ENCODE measurements around the gene MRPL2. TPM values are rescaled to one million over a fixed set of nuclear protein-coding genes. Genes with fewer than 3 reads are reported as not detected.
A peak's percentile ranks its signal among the peaks of the same experiment; 100 is the strongest.

Gene MRPL2
- polyA plus RNA-seq, 1 donor from 2014 or later: 22.5 TPM

DNA sequence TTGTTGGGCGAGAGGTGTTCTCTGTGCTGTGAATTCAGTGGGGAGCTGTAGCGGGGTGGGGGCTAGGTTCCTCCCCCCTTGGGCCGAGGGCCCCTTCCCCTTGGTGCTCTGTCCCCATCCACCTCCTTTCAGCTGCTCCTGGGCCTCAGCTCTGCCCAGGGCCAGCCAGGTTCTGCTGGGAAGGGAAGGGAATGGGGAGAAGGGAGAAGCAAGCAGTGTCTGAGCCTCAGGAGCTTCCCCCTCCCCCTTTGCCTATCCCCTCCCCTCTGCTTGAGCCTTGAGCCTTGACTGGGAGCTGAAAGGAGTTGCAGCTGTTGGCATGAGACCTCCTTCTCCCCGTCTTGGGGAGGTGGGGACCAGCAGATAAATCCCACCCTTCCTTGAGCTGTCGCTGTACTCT is 38.4 kb downstream of the MRPL2 start:
- Histone ChIP-seq H3K4me3 (ENCODE audit: low read length) (peak overlapping the region; percentile 86), H3K27me3 (ENCODE audit: insufficient read depth, low read depth, low read length) (no peaks in the 10 kb centered on the region), H3K36me3 (ENCODE audit: insufficient read depth, low read length) (no peaks in the 10 kb centered on the region), H4K20me1 (ENCODE audit: insufficient read depth) (no peaks in the 10 kb centered on the region), H3K79me2 (replicated peaks; ENCODE audit: insufficient read depth, low read length) (peaks cover 16% of the 10 kb centered on the region), H3K9me2 (ENCODE audit: insufficient read depth, low read length) (no peaks in the 10 kb centered on the region), H3K4me2 (ENCODE audit: low read length) (peak overlapping the region; percentile 80), H3K9me3 (ENCODE audit: low read length) (no peaks in the 10 kb centered on the region), H3F3A (ENCODE audit: insufficient read depth, low read length, poor library complexity, severe bottlenecking) (no peaks in the 10 kb centered on the region), H3K27ac (ENCODE audit: low read length) (peak overlapping the region; percentile 84), H2AFZ (ENCODE audit: low read depth, low read length) (peak overlapping the region; percentile 45), H3K9ac (ENCODE audit: low read length) (peak overlapping the region; percentile 89)
- TF ChIP-seq RAD21 (conservative IDR thresholded peaks at IDR 0.05): no peak
- no peak for TF ChIP-seq SMC3 (conservative IDR thresholded peaks at IDR 0.05; ENCODE audit: poor library complexity)
- TF ChIP-seq, protein P1, sequence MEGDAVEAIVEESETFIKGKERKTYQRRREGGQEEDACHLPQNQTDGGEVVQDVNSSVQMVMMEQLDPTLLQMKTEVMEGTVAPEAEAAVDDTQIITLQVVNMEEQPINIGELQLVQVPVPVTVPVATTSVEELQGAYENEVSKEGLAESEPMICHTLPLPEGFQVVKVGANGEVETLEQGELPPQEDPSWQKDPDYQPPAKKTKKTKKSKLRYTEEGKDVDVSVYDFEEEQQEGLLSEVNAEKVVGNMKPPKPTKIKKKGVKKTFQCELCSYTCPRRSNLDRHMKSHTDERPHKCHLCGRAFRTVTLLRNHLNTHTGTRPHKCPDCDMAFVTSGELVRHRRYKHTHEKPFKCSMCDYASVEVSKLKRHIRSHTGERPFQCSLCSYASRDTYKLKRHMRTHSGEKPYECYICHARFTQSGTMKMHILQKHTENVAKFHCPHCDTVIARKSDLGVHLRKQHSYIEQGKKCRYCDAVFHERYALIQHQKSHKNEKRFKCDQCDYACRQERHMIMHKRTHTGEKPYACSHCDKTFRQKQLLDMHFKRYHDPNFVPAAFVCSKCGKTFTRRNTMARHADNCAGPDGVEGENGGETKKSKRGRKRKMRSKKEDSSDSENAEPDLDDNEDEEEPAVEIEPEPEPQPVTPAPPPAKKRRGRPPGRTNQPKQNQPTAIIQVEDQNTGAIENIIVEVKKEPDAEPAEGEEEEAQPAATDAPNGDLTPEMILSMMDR (IDR thresholded peaks at IDR 0.05; ENCODE audit: poor library complexity, severe bottlenecking): no peak

DNA sequence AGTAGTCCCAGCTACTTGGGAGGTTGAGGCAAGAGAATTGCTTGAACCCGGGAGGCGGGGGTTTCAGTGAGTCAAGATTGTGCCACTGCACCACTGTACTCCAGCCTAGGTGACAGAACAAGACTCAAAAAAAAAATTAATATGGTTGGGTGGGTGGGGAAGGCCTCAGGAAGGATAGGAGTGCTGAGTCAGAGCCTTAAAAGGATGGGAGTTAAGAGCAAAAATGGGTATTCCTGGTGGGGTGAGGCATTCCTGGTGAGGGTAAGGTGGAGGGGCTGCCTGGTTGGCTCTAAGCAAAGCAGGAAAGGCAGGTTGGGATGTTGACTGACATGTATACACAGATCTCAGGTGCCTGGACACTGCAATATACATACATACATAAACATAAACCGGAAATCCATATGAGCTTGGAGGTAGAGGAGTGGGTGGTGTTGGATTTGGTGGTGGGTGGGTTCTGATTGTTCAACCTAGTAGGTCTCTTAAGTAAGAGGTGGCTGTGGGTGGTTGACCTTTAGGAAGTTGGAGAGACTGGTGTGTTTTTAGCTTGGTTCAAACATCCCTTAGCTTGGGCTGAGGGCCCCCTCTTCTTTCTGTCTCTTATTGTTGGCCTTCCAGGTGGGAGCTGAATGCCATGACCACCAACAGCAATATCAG is 39.1 kb downstream of the MRPL2 start:
- no peaks in the 10 kb centered on the region for H3F3A ChIP-seq (ENCODE audit: insufficient read depth, low read length, poor library complexity, severe bottlenecking)
- H3K79me2 ChIP-seq (replicated peaks; ENCODE audit: insufficient read depth, low read length): peaks cover 23% of the 10 kb centered on the region
- no peaks in the 10 kb centered on the region for H3K9me3 ChIP-seq (ENCODE audit: low read length)
- H3K9me2 ChIP-seq (ENCODE audit: insufficient read depth, low read length): no peaks in the 10 kb centered on the region
- TF ChIP-seq TAF1 (IDR thresholded peaks at IDR 0.05; ENCODE audit: low read depth) (no peak), SMC3 (conservative IDR thresholded peaks at IDR 0.05; ENCODE audit: poor library complexity) (no peak)
- no peak overlapping the region for H3K27ac ChIP-seq (ENCODE audit: low read length)
- no peaks in the 10 kb centered on the region for H4K20me1 ChIP-seq (ENCODE audit: insufficient read depth)
- H3K27me3 ChIP-seq (ENCODE audit: insufficient read depth, low read depth, low read length): no peaks in the 10 kb centered on the region
- H3K36me3 ChIP-seq (ENCODE audit: insufficient read depth, low read length): no peaks in the 10 kb centered on the region
- no peak overlapping the region for H3K4me3 ChIP-seq (ENCODE audit: low read length)
- H3K4me2 ChIP-seq (ENCODE audit: low read length): no peak overlapping the region
- H3K9ac ChIP-seq (ENCODE audit: low read length): no peak overlapping the region
- H2AFZ ChIP-seq (ENCODE audit: low read depth, low read length): no peak overlapping the region

DNA sequence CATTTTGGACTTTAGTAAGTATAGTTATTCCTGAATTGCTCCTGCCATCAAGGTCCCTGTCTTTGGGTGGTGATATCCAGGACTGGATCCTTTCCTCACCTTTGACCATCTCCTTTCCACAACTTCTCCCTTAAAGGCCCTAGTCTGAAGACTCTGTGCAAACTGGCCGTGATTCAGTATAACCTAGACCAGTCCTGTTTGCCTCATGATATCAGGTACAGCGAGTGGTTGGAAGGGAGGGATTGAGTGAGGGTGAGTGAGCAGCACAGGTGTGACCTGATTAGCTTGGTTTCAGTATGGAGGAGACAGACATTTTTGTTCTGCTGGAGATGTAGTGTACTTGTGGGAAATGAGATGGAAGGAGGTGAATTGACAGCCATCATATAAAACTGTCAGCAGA is 40.1 kb downstream of the MRPL2 start:
- TF ChIP-seq RAD21 (conservative IDR thresholded peaks at IDR 0.05) (no peak), EZH2 (IDR thresholded peaks at IDR 0.05; ENCODE audit: borderline replicate concordance, insufficient read depth, low read length, poor library complexity, severe bottlenecking) (no peak), POLR2AphosphoS5 (IDR thresholded peaks at IDR 0.05) (no peak), MXI1 (conservative IDR thresholded peaks at IDR 0.05; ENCODE audit: poor library complexity, severe bottlenecking) (no peak), EP300 (conservative IDR thresholded peaks at IDR 0.05; ENCODE audit: poor library complexity, severe bottlenecking) (no peak), SMC3 (conservative IDR thresholded peaks at IDR 0.05; ENCODE audit: poor library complexity) (no peak), TAF1 (IDR thresholded peaks at IDR 0.05; ENCODE audit: low read depth) (no peak)
- TF ChIP-seq, protein P1 (IDR thresholded peaks at IDR 0.05; ENCODE audit: poor library complexity, severe bottlenecking): no peak
- TF ChIP-seq, protein P2, sequence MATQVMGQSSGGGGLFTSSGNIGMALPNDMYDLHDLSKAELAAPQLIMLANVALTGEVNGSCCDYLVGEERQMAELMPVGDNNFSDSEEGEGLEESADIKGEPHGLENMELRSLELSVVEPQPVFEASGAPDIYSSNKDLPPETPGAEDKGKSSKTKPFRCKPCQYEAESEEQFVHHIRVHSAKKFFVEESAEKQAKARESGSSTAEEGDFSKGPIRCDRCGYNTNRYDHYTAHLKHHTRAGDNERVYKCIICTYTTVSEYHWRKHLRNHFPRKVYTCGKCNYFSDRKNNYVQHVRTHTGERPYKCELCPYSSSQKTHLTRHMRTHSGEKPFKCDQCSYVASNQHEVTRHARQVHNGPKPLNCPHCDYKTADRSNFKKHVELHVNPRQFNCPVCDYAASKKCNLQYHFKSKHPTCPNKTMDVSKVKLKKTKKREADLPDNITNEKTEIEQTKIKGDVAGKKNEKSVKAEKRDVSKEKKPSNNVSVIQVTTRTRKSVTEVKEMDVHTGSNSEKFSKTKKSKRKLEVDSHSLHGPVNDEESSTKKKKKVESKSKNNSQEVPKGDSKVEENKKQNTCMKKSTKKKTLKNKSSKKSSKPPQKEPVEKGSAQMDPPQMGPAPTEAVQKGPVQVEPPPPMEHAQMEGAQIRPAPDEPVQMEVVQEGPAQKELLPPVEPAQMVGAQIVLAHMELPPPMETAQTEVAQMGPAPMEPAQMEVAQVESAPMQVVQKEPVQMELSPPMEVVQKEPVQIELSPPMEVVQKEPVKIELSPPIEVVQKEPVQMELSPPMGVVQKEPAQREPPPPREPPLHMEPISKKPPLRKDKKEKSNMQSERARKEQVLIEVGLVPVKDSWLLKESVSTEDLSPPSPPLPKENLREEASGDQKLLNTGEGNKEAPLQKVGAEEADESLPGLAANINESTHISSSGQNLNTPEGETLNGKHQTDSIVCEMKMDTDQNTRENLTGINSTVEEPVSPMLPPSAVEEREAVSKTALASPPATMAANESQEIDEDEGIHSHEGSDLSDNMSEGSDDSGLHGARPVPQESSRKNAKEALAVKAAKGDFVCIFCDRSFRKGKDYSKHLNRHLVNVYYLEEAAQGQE (IDR thresholded peaks at IDR 0.05; ENCODE audit: borderline replicate concordance): no peak
- H3K4me2 ChIP-seq (ENCODE audit: low read length): no peak overlapping the region
- no peak overlapping the region for H3K4me3 ChIP-seq (ENCODE audit: low read length)
- no peaks in the 10 kb centered on the region for H3K9me3 ChIP-seq (ENCODE audit: low read length)
- H3K79me2 ChIP-seq (replicated peaks; ENCODE audit: insufficient read depth, low read length): peaks cover 32% of the 10 kb centered on the region
- no peak overlapping the region for H3K9ac ChIP-seq (ENCODE audit: low read length)
- H3F3A ChIP-seq (ENCODE audit: insufficient read depth, low read length, poor library complexity, severe bottlenecking): no peaks in the 10 kb centered on the region
- no peaks in the 10 kb centered on the region for H3K36me3 ChIP-seq (ENCODE audit: insufficient read depth, low read length)
- no peaks in the 10 kb centered on the region for H4K20me1 ChIP-seq (ENCODE audit: insufficient read depth)
- no peak overlapping the region for H3K27ac ChIP-seq (ENCODE audit: low read length)
- no peak overlapping the region for H2AFZ ChIP-seq (ENCODE audit: low read depth, low read length)
- no peaks in the 10 kb centered on the region for H3K9me2 ChIP-seq (ENCODE audit: insufficient read depth, low read length)
- H3K27me3 ChIP-seq (ENCODE audit: insufficient read depth, low read depth, low read length): no peaks in the 10 kb centered on the region
